HG03457 (cell line): ENCODE data around the gene PRDM16.

ENCODE experiments used
- ATAC-seq: cut with Tn5 transposase; IDR thresholded peaks from one replicate; pipeline ENCODE4 v1.9.1; 2021; ENCODE audit warnings: moderate number of reproducible peaks; ENCODE audit not compliant: unreplicated experiment

Gene PRDM16

DNA sequence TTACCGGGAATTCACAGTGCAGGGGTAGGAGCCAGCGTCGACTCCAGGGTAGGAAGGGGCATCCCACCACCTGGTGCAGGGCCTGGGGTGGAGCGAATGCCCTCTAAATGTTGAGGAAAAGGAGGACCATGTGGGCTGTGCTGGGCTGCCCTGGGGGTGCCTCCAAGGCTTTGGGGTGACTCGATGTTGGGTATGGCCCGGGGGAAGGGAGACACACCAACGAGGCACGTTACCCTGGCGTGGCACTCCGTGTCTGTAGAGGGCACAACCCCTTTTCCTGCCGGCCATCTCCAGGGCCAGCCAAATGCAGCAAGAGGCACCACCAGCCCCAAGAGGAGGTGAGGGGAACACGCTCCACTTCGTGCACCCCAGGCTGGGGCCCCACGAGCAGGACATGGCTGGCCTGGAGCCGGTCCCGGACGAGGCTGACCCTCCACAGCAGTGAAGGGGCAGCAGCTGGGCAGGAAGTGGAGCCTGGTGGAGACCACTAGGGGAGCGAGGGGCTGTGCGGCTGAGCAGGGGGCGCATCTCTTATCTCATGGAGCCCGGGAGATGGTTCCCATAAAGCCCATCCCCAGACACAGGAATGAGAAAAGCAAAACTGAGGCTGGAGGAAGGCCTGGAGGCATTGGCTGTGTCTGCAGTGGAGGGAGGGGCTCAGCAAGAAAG is 36.5 kb upstream of the PRDM16 start:
- ATAC-seq: no peak

- ATAC-seq: no peak
These were observed 35.8 kb upstream of the PRDM16 start for GRCh38 chr1:3033040-3033789.

DNA sequence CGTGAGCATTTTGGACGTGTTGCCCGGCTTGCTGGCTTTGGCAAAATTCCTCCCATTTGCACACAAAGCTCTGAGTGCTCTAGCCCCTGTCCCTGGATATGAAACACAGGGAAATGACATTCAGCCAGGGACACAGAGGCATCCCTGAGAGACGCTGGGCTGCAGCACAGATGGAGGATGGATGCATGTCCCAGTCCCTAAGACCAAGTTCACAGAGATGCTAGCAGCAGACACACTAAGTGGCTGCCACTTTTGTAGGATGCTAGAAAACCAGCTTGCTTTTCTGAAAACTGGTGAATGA is 35.3 kb upstream of the PRDM16 start:
- ATAC-seq: no peak

GRCh38 chr1:3034162-3034561 is 34.8 kb upstream of the PRDM16 start:
- ATAC-seq: no peak

GRCh38 chr1:3034728-3035562 is 34.1 kb upstream of the PRDM16 start:
- ATAC-seq: no peak

GRCh38 chr1:3035563-3036446 is 33.2 kb upstream of the PRDM16 start:
- ATAC-seq: no peak

GRCh38 chr1:3036447-3037280 is 32.3 kb upstream of the PRDM16 start:
- ATAC-seq: no peak

- ATAC-seq: no peak
These were observed 31.5 kb upstream of the PRDM16 start for GRCh38 chr1:3037281-3038040.

DNA sequence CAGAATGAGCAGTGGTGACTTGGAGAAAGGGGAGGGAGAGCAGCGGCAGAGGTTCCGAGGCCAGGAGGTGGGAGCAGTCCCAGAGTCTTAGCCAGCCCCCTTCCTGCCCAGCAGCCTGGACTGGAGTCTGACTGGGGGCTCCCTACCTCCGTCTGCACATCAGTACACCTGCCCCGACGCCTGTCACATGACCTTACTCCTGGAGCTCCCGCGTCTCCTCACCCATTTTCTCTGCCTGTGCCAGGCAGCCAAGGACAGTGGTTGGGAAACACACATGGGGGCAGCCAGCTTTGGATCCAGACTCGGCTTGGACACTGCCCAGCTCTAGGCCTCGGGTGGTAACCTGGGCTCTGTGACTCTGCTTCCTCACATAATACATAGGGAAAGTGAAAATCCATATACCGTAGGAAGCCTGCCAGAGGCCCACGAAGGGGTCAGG is 30.9 kb upstream of the PRDM16 start:
- ATAC-seq: no peak

- no peak for ATAC-seq
These were observed 30.3 kb upstream of the PRDM16 start for GRCh38 chr1:3038571-3039181.

DNA sequence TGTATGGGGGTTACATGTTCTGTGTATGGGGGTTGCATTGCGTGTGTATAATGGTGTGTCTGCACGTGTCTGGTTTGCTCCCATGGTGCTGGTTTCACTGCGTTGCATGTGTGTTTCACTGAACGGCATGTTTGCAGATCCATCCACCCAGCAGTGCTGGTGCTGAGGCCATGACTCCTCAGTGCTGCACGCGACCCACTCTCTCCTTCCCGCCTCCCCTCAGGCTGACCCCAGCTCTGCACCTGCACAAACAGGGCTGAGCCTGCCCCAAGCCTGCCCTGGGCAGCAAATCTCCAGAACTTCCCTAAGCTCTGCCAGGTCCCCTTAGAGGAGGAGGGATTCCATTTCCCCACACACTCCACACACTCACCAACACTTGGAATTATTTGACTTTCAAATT is 29.0 kb upstream of the PRDM16 start:
- no peak for ATAC-seq

DNA sequence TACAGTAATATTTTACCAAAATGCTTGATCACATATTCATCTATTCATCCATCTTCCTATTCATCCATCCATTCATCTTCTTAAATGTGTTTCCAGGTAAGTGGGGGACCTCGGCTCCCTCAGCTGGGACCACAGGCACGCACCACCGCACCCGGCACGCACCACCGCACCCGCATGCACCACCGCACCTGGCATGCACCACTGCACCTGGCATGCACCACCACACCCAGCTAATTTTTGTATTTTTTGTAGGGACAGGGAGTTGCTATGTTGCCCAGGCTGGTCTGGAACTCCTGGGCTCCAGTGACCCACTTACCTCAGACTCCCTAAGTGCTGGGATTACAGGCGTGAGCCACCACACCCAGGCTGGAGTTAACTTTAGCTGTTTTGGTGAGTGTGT is 26.5 kb upstream of the PRDM16 start:
- no peak for ATAC-seq

DNA sequence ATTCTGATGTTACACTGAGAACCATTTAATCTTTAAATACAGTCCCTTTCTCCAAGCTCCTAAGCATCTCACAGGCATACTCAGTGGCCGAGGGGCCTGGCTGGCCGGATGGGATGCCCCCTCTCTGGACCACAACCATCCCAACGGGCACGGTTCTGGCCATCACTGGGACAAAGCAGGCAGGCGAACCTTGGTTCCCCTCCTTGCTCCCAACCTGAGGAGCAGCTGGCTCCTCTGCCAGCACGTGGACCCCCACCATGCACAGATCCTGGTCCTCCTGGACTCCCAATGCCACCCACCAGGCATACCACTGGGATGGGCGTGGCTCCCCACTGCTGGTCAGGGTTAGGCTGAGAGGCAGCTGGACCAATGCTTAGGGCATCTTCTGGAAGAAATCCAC is 19.8 kb upstream of the PRDM16 start:
- ATAC-seq: no peak

GRCh38 chr1:3049905-3050304 is 19.1 kb upstream of the PRDM16 start:
- no peak for ATAC-seq

DNA sequence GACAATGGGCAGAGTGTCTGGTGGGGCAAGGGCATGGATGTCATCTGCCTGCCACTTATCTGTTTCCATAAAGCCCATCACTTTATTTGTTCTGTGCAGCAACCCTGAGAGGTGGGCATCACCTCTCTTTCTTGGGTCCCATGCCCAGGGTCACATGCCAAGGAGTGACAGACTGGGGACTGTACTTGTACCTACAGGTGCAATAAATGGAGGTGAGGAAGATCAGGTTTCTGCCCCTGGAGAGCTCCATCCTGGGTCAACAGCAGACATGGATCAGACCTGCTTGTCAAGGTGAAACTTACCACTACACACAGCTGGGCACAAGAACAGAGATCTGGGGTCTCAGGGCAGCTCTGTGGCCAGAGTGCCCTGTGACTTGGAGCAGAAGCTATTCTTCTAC is 18.4 kb upstream of the PRDM16 start:
- no peak for ATAC-seq

DNA sequence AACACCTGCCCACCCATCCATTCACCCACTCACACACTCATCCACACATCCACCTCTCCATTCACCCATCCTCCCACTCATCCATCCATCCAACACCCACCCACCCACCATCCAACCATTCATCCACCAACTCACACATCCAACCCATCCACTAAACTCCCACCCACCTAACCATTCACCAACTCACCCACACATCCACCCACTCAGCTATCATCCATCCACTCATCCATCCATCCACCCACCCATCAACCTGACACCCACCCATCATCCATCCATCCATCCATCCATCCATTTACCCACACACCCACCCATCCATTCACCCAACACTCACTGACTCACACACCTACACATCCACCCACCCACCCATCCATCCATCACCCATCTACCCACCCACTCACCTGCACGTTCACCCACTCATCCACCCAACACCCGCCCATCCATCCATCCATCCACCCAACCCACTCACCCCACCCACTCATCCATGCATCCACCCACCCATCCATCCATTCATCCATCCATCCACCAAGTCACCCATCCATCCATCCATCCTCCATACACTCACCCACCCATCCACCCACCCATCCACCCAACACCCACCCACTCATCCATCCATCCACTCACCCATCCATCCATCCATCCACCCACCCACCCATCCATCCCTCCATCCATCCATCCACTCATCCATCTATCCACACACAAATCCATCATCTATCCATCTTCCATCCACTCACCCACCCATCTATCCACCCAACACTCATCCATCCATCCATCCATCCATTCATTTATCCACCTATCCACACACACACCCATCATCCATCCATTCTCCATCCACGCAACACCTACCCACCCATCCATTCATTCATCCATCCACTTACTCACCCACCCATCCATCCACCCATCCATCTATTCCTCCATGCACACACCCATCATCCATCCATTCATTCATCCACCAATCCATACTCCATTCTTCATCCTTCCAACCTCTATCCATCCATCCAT is 17.4 kb upstream of the PRDM16 start:
- no peak for ATAC-seq

GRCh38 chr1:3052501-3052900 is 16.5 kb upstream of the PRDM16 start:
- ATAC-seq: no peak
